ENCODE results near the gene WDR33. TPM values are rescaled to one million over a fixed set of nuclear protein-coding genes. Genes with fewer than 3 reads are reported as not detected.
A peak's percentile ranks its signal among the peaks of the same experiment; 100 is the strongest.

WDR33 gene
- total RNA-seq, 2 donors from 2014 or later, result 70.8 to 80.5 TPM

- no peak overlapping the region for H3K27ac Mint-ChIP-seq
- H3K9me3 Mint-ChIP-seq, result no peaks in the 10 kb centered on the region
- DNase-seq (ENCODE audit: low spot score in 2 of 2) (no peak), ATAC-seq (no peak)
- H3K36me3 Mint-ChIP-seq, result peaks cover 9 to 25% of the 10 kb centered on the region in 2 donors
These were observed 63.4 kb downstream of the WDR33 start for GRCh38 chr2:127747621-127748020.

- Mint-ChIP-seq H3K9me3 (no peaks in the 10 kb centered on the region), H3K27ac (peak overlapping the region in 1 of 2 donors; percentile 49), H3K36me3 (peaks cover 19 to 57% of the 10 kb centered on the region in 2 donors)
- ATAC-seq, result peak; percentile 72 to 78
- no peak for DNase-seq (ENCODE audit: low spot score in 2 of 2)
These were observed 67.4 kb downstream of the WDR33 start for GRCh38 chr2:127743477-127744026.

- DNase-seq (ENCODE audit: low spot score in 2 of 2) (no peak), ATAC-seq (no peak)
- no peaks in the 10 kb centered on the region for H3K9me3 Mint-ChIP-seq
- H3K27ac Mint-ChIP-seq, result peak overlapping the region; percentile 16 to 31
- H3K36me3 Mint-ChIP-seq, result peaks cover 19 to 63% of the 10 kb centered on the region in 2 donors
These were observed 70.2 kb downstream of the WDR33 start for GRCh38 chr2:127740665-127741288.

GRCh38 chr2:127739800-127740199, 71.2 kb downstream of the WDR33 start:
- DNase-seq (ENCODE audit: low spot score in 2 of 2) (no peak), ATAC-seq (peak in 1 of 2 donors; percentile 68)
- H3K27ac Mint-ChIP-seq, result peak overlapping the region in 1 of 2 donors; percentile 59
- H3K36me3 Mint-ChIP-seq, result peaks cover 20 to 58% of the 10 kb centered on the region in 2 donors
- no peaks in the 10 kb centered on the region for H3K9me3 Mint-ChIP-seq

GRCh38 chr2:127737892-127738291, 73.1 kb downstream of the WDR33 start:
- H3K27ac Mint-ChIP-seq, result peak overlapping the region in 1 of 2 donors; percentile 80
- peak; percentile 40 to 83 for ATAC-seq
- H3K9me3 Mint-ChIP-seq, result no peaks in the 10 kb centered on the region
- H3K36me3 Mint-ChIP-seq, result peaks cover 20 to 51% of the 10 kb centered on the region in 2 donors
- no peak for DNase-seq (ENCODE audit: low spot score in 2 of 2)

GRCh38 chr2:127735537-127736399, 75.2 kb downstream of the WDR33 start:
- ATAC-seq (no peak), DNase-seq (ENCODE audit: low spot score in 2 of 2) (no peak)
- H3K27ac Mint-ChIP-seq, result peak overlapping the region in 1 of 2 donors; percentile 62
- H3K9me3 Mint-ChIP-seq, result no peaks in the 10 kb centered on the region
- peaks cover 11 to 35% of the 10 kb centered on the region in 2 donors for H3K36me3 Mint-ChIP-seq

- ATAC-seq, result no peak
- H3K36me3 Mint-ChIP-seq, result peaks cover 10 to 30% of the 10 kb centered on the region in 2 donors
- no peaks in the 10 kb centered on the region for H3K9me3 Mint-ChIP-seq
- no peak for DNase-seq (ENCODE audit: low spot score in 2 of 2)
- peak overlapping the region in 1 of 2 donors; percentile 44 for H3K27ac Mint-ChIP-seq
These were observed 75.9 kb downstream of the WDR33 start for GRCh38 chr2:127735044-127735443.

- DNase-seq (ENCODE audit: low spot score in 2 of 2) (no peak), ATAC-seq (no peak)
- no peak overlapping the region for H3K27ac Mint-ChIP-seq
- peaks cover 10 to 20% of the 10 kb centered on the region in 2 donors for H3K36me3 Mint-ChIP-seq
- H3K9me3 Mint-ChIP-seq, result no peaks in the 10 kb centered on the region
These were observed 77.0 kb downstream of the WDR33 start for GRCh38 chr2:127733816-127734537.

GRCh38 chr2:127733113-127733815, 77.7 kb downstream of the WDR33 start:
- ATAC-seq, result no peak
- H3K9me3 Mint-ChIP-seq, result no peaks in the 10 kb centered on the region
- H3K27ac Mint-ChIP-seq, result no peak overlapping the region
- no peak for DNase-seq (ENCODE audit: low spot score in 2 of 2)
- peaks cover 10 to 13% of the 10 kb centered on the region in 2 donors for H3K36me3 Mint-ChIP-seq

- ATAC-seq (no peak), DNase-seq (ENCODE audit: low spot score in 2 of 2) (no peak)
- Mint-ChIP-seq H3K9me3 (no peaks in the 10 kb centered on the region), H3K36me3 (peaks cover 16 to 27% of the 10 kb centered on the region in 2 donors), H3K27ac (peak overlapping the region in 1 of 2 donors; percentile 11)
These were observed 84.7 kb downstream of the WDR33 start for GRCh38 chr2:127726158-127726880.

GRCh38 chr2:127722807-127723206, 88.2 kb downstream of the WDR33 start:
- DNase-seq (ENCODE audit: low spot score in 2 of 2) (no peak), ATAC-seq (no peak)
- H3K27ac Mint-ChIP-seq, result no peak overlapping the region
- peaks cover 16 to 27% of the 10 kb centered on the region in 2 donors for H3K36me3 Mint-ChIP-seq
- no peaks in the 10 kb centered on the region for H3K9me3 Mint-ChIP-seq

- H3K9me3 Mint-ChIP-seq, result no peaks in the 10 kb centered on the region
- H3K27ac Mint-ChIP-seq, result peak overlapping the region in 1 of 2 donors; percentile 66
- no peak for DNase-seq (ENCODE audit: low spot score in 2 of 2)
- ATAC-seq, result peak; percentile 42 to 52
- H3K36me3 Mint-ChIP-seq, result peaks cover 16 to 27% of the 10 kb centered on the region in 2 donors
These were observed 89.0 kb downstream of the WDR33 start for GRCh38 chr2:127721978-127722355.

- Mint-ChIP-seq H3K27ac (peak overlapping the region in 1 of 2 donors; percentile 66), H3K36me3 (peaks cover 19 to 22% of the 10 kb centered on the region in 2 donors), H3K9me3 (no peaks in the 10 kb centered on the region)
- DNase-seq (ENCODE audit: low spot score in 2 of 2) (no peak), ATAC-seq (peak in 1 of 2 donors; percentile 77)
These were observed 89.5 kb downstream of the WDR33 start for GRCh38 chr2:127721311-127721977.

- H3K27ac Mint-ChIP-seq, result no peak overlapping the region
- peaks cover 13 to 15% of the 10 kb centered on the region in 2 donors for H3K36me3 Mint-ChIP-seq
- no peak for DNase-seq (ENCODE audit: low spot score in 2 of 2)
- ATAC-seq, result peak in 1 of 2 donors; percentile 16
- no peaks in the 10 kb centered on the region for H3K9me3 Mint-ChIP-seq
These were observed 91.4 kb downstream of the WDR33 start for GRCh38 chr2:127719301-127720218.

Measured in activated naive CD4-positive, alpha-beta T cell treated with anti-CD3 and anti-CD28 coated beads, Interleukin-2, amount 50 U/mL, for 72 hours (primary cell).